ENCODE data around the gene PRUNE2.

DNA sequence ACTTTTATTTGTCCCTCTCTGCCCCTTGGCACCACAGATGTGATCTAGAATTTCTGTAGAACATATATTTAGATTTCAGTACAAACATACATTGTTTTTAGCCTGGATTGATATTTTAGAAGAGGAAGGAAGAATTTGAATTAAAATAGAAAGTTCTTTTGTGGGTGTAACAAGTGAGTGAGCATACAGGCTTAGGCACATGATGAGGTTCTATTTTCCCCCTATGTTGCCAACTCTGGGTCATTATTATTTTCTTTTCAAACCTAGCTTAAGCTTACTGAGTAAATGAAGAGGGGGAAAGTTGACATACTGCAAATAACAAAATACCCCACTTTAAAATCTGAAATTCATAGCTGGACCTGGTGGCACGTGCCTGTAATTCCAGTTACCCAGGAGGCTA lies 344.0 kb downstream of the PRUNE2 start:
- TF ChIP-seq CTCF (IDR thresholded peaks at IDR 0.05; ENCODE audit: poor library complexity): no peak
- TF ChIP-seq EZH2 (IDR thresholded peaks at IDR 0.05; ENCODE audit: borderline replicate concordance): no peak
- no peak for TF ChIP-seq EZH2phosphoT487 (IDR thresholded peaks at IDR 0.05; ENCODE audit: low read depth, severe bottlenecking, unreplicated experiment)

Data from hepatocyte (in vitro differentiated cells).